Psoas muscle (tissue), 8 donors: ENCODE measurements around the gene TRIM44. TPM values are rescaled to one million over a fixed set of nuclear protein-coding genes. Genes with fewer than 3 reads are reported as not detected.

Experiments
- ATAC-seq, 4 donors: fragments of 200-7000 bp; cut with Tn5 transposase; one replicate each; pipeline ENCODE4 v1.9.1; 2020; ENCODE audit warnings: moderate library complexity in 3 of 4, mild to moderate bottlenecking in 2 of 4
- DNase-seq, 2 donors: peaks; one replicate each; pipeline ENCODE4 v3.0.0-alpha.2; 2020
- H3K27ac ChIP-seq: fragments of 200-600 bp; one replicate; pipeline ENCODE4 v1.8.0; 2022
- H3K27me3 ChIP-seq, 3 donors: fragments of 200-600 bp in 1 of 3; one replicate each; pipeline versions ENCODE4 v1.6.1 to v1.8.0; 2013 to 2022; ENCODE audit warnings: low read length in 2 of 3, mild to moderate bottlenecking in 2 of 3, moderate library complexity in 1 of 3; ENCODE audit not compliant: insufficient read depth in 3 of 3
- H3K36me3 ChIP-seq, 2 donors: fragments of 200-600 bp in 1 of 2; one replicate each; pipeline versions ENCODE4 v1.6.1 to v1.8.0; 2013 to 2022; ENCODE audit warnings: low read depth in 1 of 2, mild to moderate bottlenecking in 1 of 2, moderate library complexity in 1 of 2; ENCODE audit not compliant: insufficient read depth in 1 of 2
- H3K4me1 ChIP-seq: fragments of 200-600 bp; one replicate; pipeline ENCODE4 v1.8.0; 2022
- H3K4me3 ChIP-seq: fragments of 200-600 bp; one replicate; pipeline ENCODE4 v1.8.0; 2022; ENCODE audit warnings: mild to moderate bottlenecking
- H3K9me3 ChIP-seq: fragments of 200-600 bp; one replicate; pipeline ENCODE4 v1.8.0; 2022
- WGBS, 3 donors: extraction: QIAGEN DNeasy Blood & Tissue Kit; methylation state at CpG; one replicate each; pipeline versions ENCODE4 v1.1.6 to v1.1.7; 2013; 5-methylcytosine and 5-hydroxymethylcytosine counted together
- intact Hi-C, 2 donors: fragments of 100-400 bp; cut with DNase I; formaldehyde crosslinking; loops; one replicate each; pipeline versions ENCODE4 v1.11.0 to v1.14.2; 2022
- polyA plus RNA-seq, 3 donors: library from polyadenylated mRNA; stranded (reverse); fragments of 200-250 nt; gene quantifications; one replicate each; pipeline ENCODE4 v1.2.3, GENCODE V29; 2013
- total RNA-seq, 4 donors: library from RNA; stranded (reverse); fragmentation: NEBNext Ultra II Directional in 2 of 4; extraction: Animal tissue kit (Norgen Biotek cat#: 25700) in 2 of 4; gene quantifications; one replicate each; pipeline versions ENCODE4 v1.2.1 to v1.2.4, GENCODE V29; 2021 to 2023
- TF ChIP-seq, protein P1 (sequence below): fragments of 200-600 bp; IDR thresholded peaks from one replicate; pipeline ENCODE4 v1.8.0; 2022; ENCODE audit warnings: antibody characterized with exemption
- donor health status: healthy with polysubstance abuse.
- donor health status: DM: no; HTN: no; CAD: no; lungs with moderate emphysema.
- donor health status: Bipolar disorder and iron deficiency.
- donor health status: healthy.
- donor health status: DM: yes; HTN: yes; CAD: no.
- donor health status: DM: no; HTN: no; CAD: no.
- donor health status: DM: no; HTN: no; CAD: no.
- donor health status: DM: yes; HTN: yes; CAD: no.

Gene TRIM44
- total and polyA plus RNA-seq, 7 donors, result 6.8 to 46.8 (median 34.0) TPM

DNA sequence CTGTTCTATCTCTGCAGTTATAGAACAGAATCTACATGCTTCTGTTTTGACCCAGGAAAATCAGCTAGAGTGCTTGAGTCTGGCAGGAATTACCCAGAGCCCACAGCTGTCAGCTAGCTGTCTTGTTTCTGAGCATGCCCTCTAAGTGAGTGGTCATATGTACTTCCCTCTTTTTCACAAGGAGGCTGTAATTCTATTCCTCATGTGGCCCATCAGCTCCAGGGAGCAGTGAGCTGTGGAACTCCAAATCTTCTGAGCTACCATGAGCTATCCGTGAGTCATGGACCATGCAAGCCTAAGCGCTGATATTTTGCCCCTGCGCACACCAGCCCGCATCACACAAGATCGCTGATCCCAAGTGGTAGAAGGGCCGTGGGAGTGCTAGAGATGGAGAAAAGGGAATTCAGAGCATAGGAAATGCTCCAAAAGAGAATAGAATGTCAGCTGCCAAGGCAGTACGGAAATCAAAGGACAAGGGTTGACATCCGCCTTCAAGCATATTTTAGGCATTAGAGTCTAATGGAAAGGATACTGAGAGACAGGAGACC is 38.9 kb upstream of the TRIM44 start:
- DNase-seq (no peak), ATAC-seq (no peak)
- TF ChIP-seq, protein P1, sequence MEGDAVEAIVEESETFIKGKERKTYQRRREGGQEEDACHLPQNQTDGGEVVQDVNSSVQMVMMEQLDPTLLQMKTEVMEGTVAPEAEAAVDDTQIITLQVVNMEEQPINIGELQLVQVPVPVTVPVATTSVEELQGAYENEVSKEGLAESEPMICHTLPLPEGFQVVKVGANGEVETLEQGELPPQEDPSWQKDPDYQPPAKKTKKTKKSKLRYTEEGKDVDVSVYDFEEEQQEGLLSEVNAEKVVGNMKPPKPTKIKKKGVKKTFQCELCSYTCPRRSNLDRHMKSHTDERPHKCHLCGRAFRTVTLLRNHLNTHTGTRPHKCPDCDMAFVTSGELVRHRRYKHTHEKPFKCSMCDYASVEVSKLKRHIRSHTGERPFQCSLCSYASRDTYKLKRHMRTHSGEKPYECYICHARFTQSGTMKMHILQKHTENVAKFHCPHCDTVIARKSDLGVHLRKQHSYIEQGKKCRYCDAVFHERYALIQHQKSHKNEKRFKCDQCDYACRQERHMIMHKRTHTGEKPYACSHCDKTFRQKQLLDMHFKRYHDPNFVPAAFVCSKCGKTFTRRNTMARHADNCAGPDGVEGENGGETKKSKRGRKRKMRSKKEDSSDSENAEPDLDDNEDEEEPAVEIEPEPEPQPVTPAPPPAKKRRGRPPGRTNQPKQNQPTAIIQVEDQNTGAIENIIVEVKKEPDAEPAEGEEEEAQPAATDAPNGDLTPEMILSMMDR, result no peak
- H3K4me3 ChIP-seq, result no peak overlapping the region
- 48 to 67% (median 57%) methylated on average over 8 of the region's 8 CpGs for WGBS, 3 donors
- no peaks in the 10 kb centered on the region for H3K4me1 ChIP-seq
- no peaks in the 10 kb centered on the region for H3K36me3 ChIP-seq
- H3K27me3 ChIP-seq, result peaks cover 0 to 19% (median 0%) of the 10 kb centered on the region in 3 donors
- intact Hi-C loops, result no loop called here
- H3K27ac ChIP-seq, result no peak overlapping the region
- H3K9me3 ChIP-seq, result no peaks in the 10 kb centered on the region

DNA sequence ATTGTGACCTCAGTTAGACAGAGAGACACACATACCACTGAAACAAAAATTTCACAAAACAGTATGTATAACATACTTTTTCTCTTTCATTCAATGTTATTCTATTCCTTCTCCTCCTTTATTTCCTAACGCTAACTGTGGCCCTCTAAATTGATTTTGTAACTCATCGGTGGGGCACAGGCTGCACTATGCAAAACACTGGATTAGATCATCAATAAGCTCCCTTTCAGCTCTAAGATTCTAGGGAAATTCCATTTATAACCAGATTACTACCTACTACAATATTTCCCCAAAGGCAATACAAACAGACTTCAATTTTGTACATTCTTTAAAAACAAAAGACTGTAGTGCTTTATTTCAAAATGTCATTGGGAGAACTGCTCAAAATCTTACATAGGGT is 38.3 kb upstream of the TRIM44 start:
- no peak overlapping the region for H3K27ac ChIP-seq
- WGBS, 3 donors, result 94 to 100% (median 95%) methylated on average over 2 of the region's 2 CpGs
- intact Hi-C loops, result no loop called here
- no peaks in the 10 kb centered on the region for H3K9me3 ChIP-seq
- ATAC-seq, result no peak
- no peak overlapping the region for H3K4me3 ChIP-seq
- TF ChIP-seq, protein P1, result no peak
- DNase-seq, result no peak
- H3K36me3 ChIP-seq, result no peaks in the 10 kb centered on the region
- H3K27me3 ChIP-seq, result peaks cover 0 to 25% (median 0%) of the 10 kb centered on the region in 3 donors
- H3K4me1 ChIP-seq, result no peaks in the 10 kb centered on the region

DNA sequence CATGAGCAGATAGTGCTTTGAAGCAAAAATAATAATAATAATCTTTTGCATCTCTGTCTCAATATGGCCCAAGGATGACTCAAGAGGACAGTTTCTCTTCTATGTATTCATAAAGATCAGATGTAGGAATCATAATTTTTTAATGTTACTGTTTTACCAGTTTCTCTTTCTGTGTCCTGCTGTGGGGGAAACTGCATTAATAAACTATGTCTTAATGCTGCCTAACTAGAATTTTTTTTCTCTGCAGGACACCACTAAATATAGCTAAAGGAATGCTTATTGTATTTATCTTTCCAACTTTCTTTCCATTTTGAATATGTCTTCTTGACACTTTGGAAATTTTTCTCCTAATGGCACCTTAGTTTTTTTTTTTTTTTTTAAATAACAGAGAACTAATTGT is 37.8 kb upstream of the TRIM44 start:
- no peaks in the 10 kb centered on the region for H3K36me3 ChIP-seq
- DNase-seq (no peak), ATAC-seq (no peak)
- TF ChIP-seq, protein P1, result no peak
- intact Hi-C loops, result no loop called here
- no peak overlapping the region for H3K27ac ChIP-seq
- no peaks in the 10 kb centered on the region for H3K4me1 ChIP-seq
- H3K9me3 ChIP-seq, result no peaks in the 10 kb centered on the region
- H3K27me3 ChIP-seq, result peaks cover 0 to 26% (median 0%) of the 10 kb centered on the region in 3 donors
- no peak overlapping the region for H3K4me3 ChIP-seq

DNA sequence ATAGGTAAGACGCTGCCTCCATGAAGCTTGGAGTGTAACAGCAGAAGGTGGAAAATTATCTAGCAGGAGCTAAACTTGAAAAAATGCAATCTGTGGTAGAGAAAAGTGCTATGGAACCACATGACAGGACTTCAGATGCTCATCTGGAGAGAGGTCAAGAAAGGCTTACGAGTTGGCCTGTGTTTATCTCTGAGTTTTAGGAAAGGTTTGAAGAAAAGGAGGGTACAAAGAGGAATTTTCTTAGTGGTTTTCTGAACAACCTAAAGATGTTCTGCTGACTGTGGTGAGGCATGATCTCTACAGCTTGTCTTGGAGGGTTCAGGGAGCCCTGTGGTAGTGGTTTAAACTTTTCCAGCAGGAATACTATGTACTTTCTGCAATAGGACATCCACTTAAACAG is 36.1 kb upstream of the TRIM44 start:
- H3K27me3 ChIP-seq, result peaks cover 0 to 19% (median 0%) of the 10 kb centered on the region in 3 donors
- WGBS, 3 donors, result 93 to 96% (median 95%) methylated on average over 2 of the region's 2 CpGs
- H3K4me3 ChIP-seq, result no peak overlapping the region

More for the DNA sequence above, 36.1 kb upstream of the TRIM44 start:
- TF ChIP-seq, protein P1, result no peak
- Histone ChIP-seq H3K4me1 (no peaks in the 10 kb centered on the region), H3K36me3 (no peaks in the 10 kb centered on the region), H3K9me3 (no peaks in the 10 kb centered on the region), H3K27ac (no peak overlapping the region)
- DNase-seq (no peak), ATAC-seq (no peak)
- intact Hi-C loops, result no loop called here
